Retinal pigment epithelial cell (primary cell): Measurements from ENCODE around the gene CSF3R.

Experiments
- DNase-seq: peaks from one replicate; pipeline ENCODE4 v3.0.0-alpha.2; 2010; ENCODE audit warnings: low read depth
- H3K4me3 ChIP-seq: 2 replicates; pipeline ENCODE4 v1.5.1; 2011; ENCODE audit warnings: mild to moderate bottlenecking, low read length, control low read depth, moderate library complexity
- CTCF ChIP-seq: conservative IDR thresholded peaks from 2 replicates; pipeline ENCODE4 v1.5.1; 2011; ENCODE audit warnings: low read depth, low read length, control low read depth, inconsistent platforms

CSF3R gene

GRCh38 chr1:36436821-36437220 lies 45.9 kb downstream of the CSF3R start:
- DNase-seq, result no peak
- TF ChIP-seq CTCF, result no peak
- no peak overlapping the region for H3K4me3 ChIP-seq

- no peak for TF ChIP-seq CTCF
- DNase-seq, result no peak
- no peak overlapping the region for H3K4me3 ChIP-seq
Measured at GRCh38 chr1:36433102-36433501, 49.6 kb downstream of the CSF3R start.

- DNase-seq, result no peak
- H3K4me3 ChIP-seq, result no peak overlapping the region
- TF ChIP-seq CTCF, result no peak
Measured at GRCh38 chr1:36432616-36433015, 50.1 kb downstream of the CSF3R start.

- no peak for TF ChIP-seq CTCF
- no peak for DNase-seq
Measured at GRCh38 chr1:36425791-36426190, 56.9 kb downstream of the CSF3R start.

GRCh38 chr1:36421649-36422048 lies 61.1 kb downstream of the CSF3R start:
- no peak overlapping the region for H3K4me3 ChIP-seq
- no peak for DNase-seq
- TF ChIP-seq CTCF, result no peak

More at GRCh38 chr1:36425791-36426190, 56.9 kb downstream of the CSF3R start:
- no peak overlapping the region for H3K4me3 ChIP-seq

GRCh38 chr1:36420836-36421317 lies 61.8 kb downstream of the CSF3R start:
- peak; percentile 97 for TF ChIP-seq CTCF
- peak; percentile 27 for DNase-seq
- no peak overlapping the region for H3K4me3 ChIP-seq

- DNase-seq, result no peak
- TF ChIP-seq CTCF, result no peak
- H3K4me3 ChIP-seq, result no peak overlapping the region
Measured at GRCh38 chr1:36420409-36420808, 62.3 kb downstream of the CSF3R start.
